NCI-H2196 treated with DMSO at 0.1 percent for 48 hours (cell line): Measurements from ENCODE around the gene EXOSC5.
"Not testable (repeated sequence)": the region's sequence is repeated elsewhere in the genome, so short reads cannot be mapped to it uniquely, and the experiment has no call there.

Experiments
- DNase-seq: peaks from one replicate; lab custom pipeline; 2025; ENCODE audit not compliant: unreplicated experiment; lab: John Stamatoyannopoulos, UW

Gene EXOSC5

GRCh38 chr19:41351339-41352245 lies 45.6 kb downstream of the EXOSC5 start:
- no peak for DNase-seq

- DNase-seq = no peak
Measured at GRCh38 chr19:41350735-41351338, 46.3 kb downstream of the EXOSC5 start.

- DNase-seq = not testable (repeated sequence)
Measured at GRCh38 chr19:41346916-41347315, 50.2 kb downstream of the EXOSC5 start.

GRCh38 chr19:41344162-41344561 lies 53.0 kb downstream of the EXOSC5 start:
- no peak for DNase-seq

- no peak for DNase-seq
Measured at GRCh38 chr19:41341669-41342490, 55.3 kb downstream of the EXOSC5 start.

- DNase-seq = no peak
Measured at GRCh38 chr19:41339936-41340335, 57.2 kb downstream of the EXOSC5 start.
